Measurements from ENCODE around the gene DHCR24.

DHCR24 gene

DNA sequence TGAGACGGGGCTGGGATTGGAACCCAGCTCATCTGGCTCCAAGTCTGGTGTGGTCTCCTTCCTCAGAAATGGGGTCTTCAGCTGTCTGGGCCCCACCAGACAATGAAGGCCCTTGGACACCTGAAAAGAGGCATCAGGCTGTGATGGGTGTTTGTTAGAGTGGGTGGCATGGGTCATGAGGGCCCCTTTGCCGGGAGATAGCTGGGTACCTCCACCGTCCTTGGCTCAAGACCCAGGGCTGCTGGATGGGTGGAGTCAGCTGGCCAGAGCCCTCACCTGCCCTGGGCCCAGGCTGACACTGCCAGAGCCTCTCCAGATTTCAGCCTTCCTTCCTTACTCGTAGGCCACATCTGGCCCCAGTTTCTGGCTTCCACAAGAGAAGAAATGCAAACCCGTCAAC is 72.4 kb downstream of the DHCR24 start:
- no peak for DNase-seq

DNA sequence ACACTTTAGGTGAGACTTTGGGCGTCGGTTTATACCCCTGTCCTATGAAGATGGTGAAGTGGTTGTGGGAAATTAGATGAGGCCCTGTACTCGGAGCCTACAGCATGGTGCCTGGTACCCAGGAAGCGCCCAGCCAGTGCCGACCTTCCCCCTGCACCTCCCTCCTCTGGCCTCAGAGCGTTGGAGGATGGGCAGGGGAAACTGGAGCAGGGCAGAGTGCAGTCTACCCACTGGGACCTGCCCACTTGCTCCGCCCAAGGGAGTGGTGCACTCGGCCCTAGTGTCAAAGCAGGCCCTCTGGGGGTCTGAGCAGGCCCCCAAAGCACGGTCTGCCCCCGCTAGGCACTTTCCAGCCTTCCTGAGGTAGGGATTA is 72.9 kb downstream of the DHCR24 start:
- DNase-seq, result no peak

DNA sequence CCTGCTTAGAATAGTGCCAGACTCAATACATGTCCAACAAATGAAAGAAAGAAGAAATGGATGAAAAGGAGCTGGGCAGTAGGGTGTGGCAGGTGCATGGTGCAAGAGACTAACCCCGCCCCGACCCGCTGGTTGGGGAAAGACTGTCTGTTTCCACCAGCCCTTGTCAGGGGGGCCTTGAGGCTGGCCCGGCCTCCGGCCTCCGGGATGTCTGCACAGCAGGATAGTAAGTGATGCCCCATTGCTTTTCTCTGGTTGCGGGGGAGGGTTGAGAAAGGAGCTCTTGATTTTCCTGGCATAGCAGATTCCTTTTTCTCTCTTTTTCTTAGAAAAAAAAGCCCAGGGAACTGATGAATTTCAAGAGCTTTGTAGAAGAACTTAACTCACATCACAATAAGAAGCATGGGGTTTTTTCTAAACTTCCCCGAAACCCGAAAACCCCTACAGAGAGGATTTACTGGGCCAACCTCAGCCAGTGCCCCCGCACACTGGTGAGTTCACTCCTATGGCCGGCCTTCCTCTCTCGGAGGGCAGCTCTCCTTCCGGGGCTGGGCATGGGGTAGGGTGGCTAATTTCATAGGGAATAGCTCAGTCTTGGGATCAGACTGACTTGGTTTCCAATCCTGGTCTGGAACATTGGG is 73.4 kb downstream of the DHCR24 start:
- DNase-seq, result no peak

DNA sequence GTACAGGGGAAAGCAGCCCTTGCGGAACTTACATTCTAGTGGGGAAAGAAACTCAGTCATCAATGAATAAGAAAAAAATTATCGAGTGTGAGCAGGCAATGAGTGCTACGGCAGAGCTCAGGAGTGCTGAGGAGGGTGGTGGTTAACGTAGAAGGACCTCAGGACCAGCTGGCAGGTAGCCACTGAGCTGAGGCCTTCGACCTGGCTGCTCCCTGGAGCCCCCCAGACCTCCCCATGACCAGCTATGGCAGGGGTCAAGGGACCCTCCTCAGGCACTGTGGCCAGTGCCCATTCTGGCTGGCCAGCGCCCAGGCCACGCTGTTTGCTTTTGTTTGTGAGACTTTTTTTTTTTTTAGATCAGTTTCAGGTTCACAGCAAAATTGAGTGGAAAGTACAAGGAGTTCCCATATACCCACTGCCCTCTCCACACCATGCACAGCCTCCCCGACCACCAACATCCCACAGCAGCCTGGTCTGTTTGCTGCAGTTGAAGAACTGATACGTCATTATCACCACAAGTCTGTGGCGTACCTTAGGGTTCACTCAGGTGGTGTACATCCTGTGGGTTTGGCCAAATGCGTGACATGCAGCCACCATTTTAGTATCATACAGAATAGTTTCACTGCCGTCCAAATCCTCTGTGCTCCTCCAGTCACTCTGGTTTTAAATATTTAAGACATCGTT is 74.1 kb downstream of the DHCR24 start:
- no peak for DNase-seq

DNA sequence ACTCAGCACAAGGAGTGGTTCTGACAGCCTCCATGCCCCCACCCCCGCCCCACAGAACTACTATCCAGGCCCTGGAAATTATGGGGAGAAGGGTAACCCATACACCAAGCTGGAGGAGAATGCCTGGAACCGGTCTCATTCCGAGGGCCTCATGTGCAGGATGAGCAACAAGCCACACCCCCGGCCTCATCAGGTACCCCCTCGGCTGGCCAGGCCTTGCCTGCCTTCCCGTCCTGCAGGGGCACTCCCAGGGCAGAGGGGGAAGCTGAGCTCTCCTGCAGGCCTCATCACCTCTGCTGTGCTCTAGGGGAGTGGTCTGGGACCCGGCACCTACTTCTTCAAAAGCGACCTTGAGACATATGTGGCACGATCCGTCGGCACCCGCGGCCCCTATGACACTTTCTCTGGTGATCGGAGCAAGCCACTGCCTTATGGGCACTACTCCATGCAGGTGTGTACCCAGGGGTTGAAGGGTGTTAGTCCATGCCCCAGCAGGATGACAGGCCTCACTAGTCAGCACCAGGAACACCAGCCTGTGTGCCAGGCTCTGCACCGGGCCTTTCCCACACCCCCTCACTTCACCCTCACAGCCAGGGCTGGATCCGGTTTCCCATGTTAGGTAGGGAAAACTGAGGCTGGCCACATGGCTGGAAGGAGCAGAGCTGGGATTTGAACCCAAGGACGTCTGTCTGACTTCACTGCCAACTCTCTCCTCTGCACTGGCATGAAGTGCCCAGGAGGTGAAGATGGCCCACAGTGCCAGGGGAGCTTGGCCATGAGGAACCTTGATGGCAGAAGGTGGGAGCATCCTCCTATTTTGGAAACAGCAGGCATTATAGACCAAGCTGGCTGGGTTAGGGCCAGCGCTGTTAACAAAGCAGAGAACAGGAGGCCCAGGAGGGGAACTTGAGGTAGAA is 75.0 kb downstream of the DHCR24 start:
- no peak for DNase-seq

DNA sequence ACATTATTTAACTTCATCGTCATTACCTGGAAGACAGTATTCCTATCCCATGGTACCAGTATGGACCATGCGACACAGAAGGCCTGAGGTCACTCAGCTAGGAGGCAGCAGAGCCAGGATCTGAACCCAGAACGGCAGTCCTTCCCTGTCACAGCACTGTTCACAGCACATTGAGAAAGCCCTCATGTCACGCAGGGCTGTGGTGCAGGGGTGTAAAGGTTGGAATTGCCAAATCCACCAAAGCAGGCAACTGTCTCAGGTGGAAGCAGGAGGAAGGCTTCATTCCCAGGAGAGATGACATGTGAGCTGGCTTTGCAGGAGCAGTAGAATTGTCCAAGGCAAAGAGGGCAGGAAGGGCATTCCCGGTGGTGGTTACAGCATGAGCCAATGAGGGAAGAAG is 75.9 kb downstream of the DHCR24 start:
- no peak for DNase-seq

DNA sequence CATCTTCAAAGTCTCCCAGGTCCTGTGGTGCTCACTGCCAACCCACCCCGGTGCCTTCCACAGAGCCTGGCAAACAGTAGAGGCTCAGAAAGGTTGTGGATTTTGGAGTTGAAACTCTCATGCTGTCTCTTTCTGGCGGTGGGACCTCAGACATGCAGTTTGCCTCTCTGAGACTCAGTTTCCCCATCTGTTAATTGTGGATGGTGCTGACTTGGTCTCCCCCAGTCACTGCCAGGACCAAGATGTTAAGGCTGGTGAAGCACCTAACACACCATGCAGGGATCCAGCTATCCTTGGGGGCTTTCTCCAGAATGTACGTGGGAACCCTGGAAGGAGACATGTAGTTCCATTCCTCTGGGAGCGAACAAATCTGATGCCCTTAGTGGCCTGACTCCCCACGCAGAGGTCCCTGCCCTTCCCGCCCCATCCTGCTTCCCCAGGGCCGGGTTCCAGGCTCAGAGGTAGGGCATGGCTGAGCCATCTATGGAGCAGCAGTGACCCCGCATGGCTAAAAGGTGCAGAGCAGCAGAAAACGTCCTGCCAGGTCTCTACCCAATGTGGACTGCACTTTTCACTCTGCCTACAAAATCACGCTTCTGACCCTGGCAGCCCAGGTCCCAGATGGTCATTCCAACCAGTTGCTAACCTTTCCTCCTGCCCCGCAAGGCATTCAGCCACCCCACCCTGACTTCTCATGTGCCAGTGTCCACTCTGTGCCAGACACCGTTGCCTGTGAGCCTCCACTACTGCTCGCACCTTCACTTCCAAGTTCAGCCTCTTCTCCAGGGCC is 76.6 kb downstream of the DHCR24 start:
- peak; percentile 57 for DNase-seq

DNA sequence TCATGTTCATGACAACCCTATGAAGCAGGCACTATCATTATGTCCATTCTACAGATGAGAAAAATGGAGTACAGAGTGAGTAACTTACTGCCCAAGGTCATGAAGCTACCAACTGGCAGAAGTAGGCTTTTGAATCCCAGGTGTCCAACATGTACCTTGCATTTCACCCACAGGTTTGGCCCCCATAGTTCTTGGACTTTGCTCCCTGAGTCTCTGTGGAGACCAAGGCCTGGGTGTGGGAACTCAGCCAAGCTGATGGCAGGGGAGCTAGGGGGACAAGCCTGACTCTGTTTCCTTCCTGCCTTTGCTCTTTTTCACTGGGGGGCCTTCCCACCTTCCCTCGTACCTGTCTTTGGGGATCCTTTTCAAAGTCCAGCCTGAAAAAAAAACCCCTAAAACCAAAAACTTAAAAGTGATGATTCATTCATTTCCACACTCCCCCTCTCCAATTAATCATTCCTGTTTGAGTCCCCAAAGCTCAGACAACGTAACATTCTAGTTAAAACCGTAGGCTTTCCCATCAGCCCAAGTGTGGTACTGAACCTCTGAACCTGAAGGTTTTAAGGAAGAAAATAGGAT is 77.4 kb downstream of the DHCR24 start:
- no peak for DNase-seq

DNA sequence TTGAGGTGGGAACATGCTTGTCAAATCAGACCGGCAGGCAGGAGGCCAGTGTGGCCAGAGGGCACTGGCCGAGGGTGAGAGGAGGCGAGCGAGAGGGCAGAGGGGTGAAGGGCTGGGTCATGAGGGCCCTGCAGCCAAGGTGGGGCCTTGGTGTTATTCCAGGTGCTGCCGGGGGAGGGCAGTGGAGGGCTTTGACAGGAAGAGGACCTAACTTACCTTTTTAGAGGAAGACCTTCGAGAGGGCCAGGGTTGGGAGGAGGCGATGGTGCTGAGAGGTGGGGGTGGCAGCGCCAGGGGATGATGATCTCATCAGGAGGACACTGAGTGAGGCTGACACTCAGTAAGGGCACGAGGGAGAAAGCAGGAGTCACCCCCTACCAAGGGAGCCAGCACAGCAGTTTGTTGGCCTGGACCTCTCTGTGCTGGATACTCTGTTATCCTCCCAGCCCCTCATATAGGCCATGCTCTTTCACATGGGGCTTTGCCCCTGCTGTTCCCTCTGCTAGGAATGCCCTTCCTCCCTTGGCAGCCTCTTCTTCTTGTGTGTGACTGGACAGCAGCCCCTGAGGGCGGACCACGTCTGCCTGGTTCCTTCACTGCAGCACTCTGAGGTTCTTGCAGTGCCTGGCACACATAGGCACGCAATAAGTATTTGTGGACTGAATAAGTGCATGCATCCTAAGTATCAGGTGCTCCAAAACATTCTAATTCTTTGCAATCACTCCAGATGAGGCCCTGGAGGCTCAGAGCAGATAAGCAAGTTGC is 78.4 kb downstream of the DHCR24 start:
- DNase-seq, result no peak

DNA sequence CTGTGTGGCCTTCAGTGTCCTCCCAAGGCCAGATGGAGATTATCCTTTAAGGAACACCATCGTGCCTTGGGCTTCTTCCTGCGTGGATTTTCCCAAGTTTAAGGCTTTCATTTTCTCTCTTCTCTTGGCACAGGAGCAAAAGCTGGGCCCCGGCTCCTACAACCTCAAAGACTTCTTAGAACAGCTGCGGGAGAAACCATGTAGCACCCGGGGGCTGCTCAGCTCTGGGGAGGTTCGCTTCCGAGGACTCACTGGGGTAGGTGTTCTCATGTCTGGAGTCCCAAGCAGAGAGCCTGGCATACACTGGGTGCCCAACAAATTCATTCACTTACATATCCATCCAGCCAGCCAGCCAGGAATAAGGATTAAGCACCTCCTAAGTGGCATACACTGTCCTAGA is 79.2 kb downstream of the DHCR24 start:
- no peak for DNase-seq

DNA sequence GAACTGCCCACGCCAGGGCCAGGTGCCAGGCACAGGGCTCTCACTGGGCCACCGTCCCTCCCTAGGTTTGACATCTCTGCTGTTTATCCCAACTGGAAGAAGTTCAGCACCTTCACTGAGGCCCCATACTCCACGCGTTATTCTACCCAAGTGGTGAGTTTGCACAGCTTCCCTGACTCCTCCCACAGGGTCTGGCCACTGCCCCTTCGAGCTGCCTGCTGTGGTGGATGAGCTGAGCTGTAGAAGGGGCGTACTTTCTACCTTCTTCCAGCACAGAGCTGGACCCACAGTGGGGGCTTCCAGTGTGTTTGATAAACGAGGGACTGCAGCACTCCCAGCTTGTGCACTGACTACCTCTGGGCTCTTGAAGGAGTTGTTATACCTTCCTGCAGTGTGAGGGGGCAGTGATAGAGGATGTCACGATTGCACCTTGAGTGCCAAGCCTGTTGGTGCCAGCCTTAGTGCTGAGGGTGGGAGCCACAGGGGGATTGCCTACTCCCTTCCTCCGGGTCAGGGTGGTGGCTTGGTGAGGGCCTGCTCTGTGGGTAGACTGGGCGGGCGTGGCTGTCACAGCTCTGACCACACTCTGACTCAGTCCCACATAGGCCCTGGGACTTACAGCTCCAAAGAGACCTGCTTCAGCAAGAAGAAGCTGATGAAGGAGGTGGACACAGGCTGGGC is 79.9 kb downstream of the DHCR24 start:
- peak; percentile 9 for DNase-seq

DNA sequence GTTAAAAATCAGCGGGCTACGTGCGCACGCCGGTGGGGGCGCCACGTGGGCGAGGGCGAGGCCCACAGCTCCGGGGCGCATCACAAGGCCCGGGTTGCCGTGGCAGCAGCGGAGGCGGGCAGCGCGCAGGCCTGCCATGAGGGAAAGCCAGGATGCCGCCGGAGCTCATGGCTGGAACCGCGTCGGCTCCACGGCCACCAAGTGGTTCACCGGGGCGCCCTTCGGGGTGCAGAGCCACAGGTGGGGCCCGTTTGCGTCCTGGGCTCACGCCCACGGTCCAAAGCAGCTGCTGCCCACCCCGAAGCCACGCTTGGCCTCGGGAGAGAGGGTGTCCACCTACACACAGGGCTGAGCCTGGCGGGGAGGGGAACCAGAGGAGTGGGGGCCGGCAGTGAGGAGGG is 81.0 kb downstream of the DHCR24 start:
- no peak for DNase-seq

DNA sequence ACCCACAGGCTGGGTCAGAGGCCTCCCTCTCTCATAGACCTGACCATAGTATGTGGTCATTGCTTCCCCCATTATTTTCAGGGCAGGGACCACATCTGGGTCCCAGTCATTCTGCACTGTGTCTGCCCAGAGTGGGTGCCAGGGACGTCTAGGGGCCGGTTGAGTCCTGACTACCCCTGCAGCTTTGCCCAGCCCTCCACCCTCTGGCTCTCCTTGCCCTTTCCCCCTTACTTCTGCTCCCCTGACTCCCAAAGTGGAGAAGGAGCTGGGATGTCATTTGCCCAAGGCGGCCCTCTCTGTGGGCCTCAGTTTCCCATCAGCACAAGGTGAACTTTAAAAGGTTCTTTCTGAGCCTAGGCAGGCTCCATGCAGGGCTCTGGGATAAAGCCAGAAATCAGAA is 81.5 kb downstream of the DHCR24 start:
- no peak for DNase-seq

DNA sequence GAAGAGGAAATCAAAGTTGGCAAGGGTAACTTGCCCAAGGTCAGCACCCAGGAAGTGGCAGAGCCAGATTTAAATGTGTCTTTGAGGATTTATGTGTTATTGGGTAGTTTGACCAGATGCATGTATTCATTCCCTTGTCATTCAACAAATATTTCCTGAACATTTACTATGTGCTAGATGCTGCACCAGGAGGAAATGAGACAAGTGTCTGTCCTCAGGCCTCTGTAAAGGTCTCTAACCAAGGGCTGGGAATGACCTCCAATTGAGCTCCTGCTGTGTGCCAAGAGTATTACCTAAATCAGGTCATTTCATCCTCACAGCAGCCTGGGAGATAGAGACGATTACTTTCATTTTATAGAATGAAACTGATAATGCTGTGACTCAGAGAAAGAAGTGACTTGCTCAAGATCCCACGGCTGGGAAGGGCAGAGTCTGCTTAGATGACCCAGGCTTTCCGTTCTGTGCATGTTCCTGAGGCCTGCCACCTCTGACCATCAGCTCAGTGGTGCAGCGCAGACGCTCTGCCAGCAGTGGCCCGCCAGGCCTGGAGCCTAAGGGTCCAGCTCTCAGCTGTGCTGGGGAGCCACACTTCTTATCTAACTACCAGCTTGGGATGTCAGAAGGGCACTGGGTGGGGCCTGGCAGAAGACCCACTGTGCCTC is 82.4 kb downstream of the DHCR24 start:
- DNase-seq, result peak; percentile 36

DNA sequence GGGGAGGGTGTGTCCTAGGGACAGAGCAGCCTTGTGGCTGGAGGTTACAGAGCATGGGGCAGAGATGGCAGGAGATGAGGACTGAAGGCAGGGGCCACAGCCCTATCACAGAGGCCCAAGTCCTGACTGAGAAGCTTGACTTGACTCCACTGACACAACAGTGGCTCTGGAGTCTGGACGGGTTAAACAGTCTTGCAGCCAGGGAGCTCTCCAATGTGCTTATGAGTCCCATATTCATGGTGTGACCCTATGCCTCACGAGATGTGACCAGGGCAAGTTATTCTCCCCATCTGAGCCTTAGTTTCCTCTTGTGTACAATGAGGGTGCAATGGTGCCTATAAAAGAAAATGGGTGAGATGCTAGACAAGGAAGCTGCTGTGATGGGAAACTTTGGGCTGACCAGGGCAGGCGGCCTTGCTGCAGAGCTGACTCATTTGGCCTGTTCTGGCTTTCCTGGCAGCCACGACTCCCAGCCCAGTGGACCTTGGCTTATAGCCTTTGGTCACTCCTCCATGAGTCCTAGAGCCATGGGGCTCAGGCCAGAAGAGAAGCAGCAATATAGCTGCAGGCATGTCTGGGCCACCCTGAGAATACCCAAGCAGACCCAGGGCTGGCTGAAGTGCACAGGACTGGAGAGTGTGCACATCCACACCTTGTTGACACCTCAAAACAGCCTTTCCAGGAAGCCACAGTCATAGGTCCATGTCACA is 83.1 kb downstream of the DHCR24 start:
- DNase-seq, result no peak

DNA sequence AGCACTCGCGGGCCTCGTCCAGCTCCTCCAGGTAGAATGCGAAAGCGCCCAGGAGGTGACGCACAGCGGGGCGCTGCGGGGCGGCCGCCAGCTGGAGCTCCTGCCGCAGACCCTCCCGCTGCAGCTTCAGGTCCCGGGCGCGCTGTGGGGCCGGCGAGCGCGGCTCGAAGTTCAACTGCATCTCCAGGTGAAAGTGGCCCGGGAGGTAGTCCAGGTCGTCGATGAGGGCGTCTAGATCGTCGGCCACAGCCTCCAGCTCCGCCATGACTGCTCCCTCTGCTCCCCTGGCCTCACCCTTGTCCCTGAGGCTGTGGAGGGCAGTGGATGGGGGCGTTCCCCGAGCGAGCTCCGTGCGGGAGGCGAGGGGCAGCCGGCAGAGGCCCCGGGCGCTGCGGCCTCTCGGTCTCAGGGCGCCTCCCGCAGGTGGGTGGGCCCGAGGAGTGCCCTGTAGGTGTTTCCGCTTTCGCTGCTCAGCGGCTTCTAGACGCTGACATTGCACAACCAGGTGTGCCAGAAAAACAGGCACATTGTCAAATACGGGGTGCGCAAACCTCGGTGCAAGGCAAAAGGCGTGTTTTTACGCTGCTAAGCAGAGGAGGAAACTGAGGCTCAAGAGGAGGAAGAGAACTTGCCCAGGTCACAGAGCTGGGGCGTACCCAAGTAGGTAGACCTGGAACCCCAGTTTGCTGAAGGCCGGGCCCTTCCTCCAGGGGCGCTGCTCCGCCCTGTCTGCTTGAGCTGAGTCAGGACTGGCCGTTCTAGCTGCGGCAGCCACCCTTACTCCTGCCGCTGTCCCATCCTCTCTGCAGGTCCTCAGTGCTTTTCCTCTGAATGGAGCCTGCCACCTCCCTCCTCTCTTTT is 85.9 kb downstream of the DHCR24 start, which contains the start of gene TTC22:
Gene TTC22, minus strand, starts transcription at position 425 of the 861 bp plus-strand sequence. Its CDS starts 160 bp downstream, at position 265.
- DNase-seq, result peak; percentile 69

DNA sequence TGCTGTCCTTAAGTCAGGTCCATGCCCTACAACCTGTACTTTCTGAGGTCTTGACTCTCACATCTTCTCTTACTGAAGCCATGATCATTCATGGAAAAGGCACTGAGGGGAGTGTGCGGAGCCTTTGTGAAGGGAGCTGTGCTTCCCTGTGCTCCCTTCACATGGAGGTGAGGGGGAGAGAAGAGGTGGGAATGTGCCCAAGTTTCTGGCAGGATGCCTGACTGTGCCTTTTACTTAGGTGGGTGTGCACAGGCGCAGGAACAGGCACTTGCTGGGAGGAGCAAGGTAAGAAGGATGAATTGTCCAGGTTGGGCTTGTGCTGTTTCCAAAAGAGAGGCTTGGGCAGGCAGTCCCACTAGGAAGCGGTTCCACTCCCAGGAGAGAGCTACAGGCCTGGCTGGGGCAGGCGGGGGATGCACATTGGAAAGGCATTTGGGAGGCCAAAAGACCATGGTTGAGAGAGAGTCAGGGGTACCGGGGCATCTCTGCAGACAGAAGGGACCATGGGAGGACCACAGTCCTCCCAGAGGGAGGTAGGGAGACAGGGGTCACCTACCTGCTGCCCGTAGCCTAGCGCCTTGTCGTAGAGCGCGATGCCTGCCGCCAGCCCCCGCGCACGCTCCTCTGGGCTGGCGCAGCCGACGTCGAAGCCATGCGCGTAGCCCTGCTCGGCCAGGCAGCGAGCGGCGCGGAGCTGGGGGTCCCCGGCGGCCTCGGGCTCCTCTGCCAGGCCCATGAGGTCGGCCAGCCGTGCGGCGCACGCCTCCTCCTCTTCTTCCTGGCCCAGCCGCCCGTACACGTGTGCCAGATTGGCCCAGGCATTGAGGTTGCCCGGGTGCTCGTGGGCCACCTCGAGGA is 86.7 kb downstream of the DHCR24 start:
- no peak for DNase-seq

Measured in stimulated activated naive CD4-positive, alpha-beta T cell treated with Interleukin-2 at 50 U/mL for 16 hours (primary cell).